ENCODE results near the gene MT1M. TPM values are rescaled to one million over a fixed set of nuclear protein-coding genes. Genes with fewer than 3 reads are reported as not detected.
"Not testable (repeated sequence)": the region's sequence is repeated elsewhere in the genome, so short reads cannot be mapped to it uniquely, and the experiment has no call there.

MT1M gene
- 0.08 TPM for polyA plus RNA-seq (2013, experiment 1 of 2)
- 0.24 TPM for polyA plus RNA-seq (2013, experiment 2 of 2)

DNA sequence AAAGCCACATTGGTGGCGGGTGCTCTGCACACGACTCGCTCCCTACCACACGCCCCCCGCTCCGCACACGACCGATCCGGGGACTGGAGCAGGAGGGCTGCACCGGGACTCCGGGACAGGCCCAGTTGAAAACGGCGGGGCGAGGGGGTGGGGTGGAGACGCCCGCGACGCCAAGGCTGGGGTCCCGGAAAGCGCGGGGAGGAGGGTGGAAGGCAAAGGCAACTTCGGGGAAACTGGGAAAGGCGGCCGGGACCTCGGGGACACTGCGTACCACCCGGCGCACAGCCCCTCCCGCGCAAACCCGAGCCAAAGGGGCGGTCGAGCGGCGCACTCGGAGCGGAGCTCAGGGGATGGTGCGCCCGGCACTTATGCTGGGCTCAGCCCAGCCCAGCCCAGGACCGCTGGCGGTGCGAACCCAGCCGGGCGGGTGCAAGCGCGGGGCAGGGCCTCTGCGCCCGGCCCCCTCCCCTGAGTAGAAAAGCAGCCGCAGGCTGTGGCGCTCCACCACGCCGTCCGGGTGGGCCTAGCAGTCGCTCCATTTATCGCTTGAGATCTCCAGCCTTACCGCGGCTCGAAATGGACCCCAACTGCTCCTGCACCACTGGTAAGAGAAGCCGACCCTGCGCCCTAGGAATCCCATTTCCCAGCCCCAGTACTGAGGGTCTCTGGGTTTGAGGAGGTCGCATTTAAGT is at the start of gene MT1M:
TSS of gene MT1M (plus strand) at position 504 of the 692 bp plus-strand sequence. CDS start at position 577, 73 bp downstream.
- H3K36me3 ChIP-seq (ENCODE audit: control insufficient read depth, insufficient read depth, low read length) = no peaks in the 10 kb centered on the region
- H3K4me2 ChIP-seq (ENCODE audit: low read length) = peak within 1 kb of the TSS; percentile 25
- peak; percentile 32 for DNase-seq
- no peak within 1 kb of the TSS for H3K4ac ChIP-seq (ENCODE audit: low read depth, low read length)
- no peak within 1 kb of the TSS for H3K23ac ChIP-seq (ENCODE audit: low read length)
- H3K56ac ChIP-seq (ENCODE audit: low read length) = peak within 1 kb of the TSS; percentile 73
- peaks cover 83% of the 10 kb centered on the region for H3K27me3 ChIP-seq (ENCODE audit: insufficient read depth, low read length, poor library complexity)
- H3K79me1 ChIP-seq (ENCODE audit: low read length) = no peaks in the 10 kb centered on the region
- no peak within 1 kb of the TSS for H3K4me3 ChIP-seq (ENCODE audit: low read length)
- no peak within 1 kb of the TSS for H2BK5ac ChIP-seq (ENCODE audit: low read length)
- H3K27ac ChIP-seq (ENCODE audit: low read depth, low read length) = no peak within 1 kb of the TSS
- H4K5ac ChIP-seq (ENCODE audit: low read length) = no peak within 1 kb of the TSS
- H3K9ac ChIP-seq (ENCODE audit: low read length) = peak within 1 kb of the TSS; percentile 29
- H2BK15ac ChIP-seq (replicated peaks; ENCODE audit: low read depth) = no peak within 1 kb of the TSS
- no CpG with 5 or more reads among the region's 61 CpGs for WGBS (ENCODE audit: extremely low coverage, insufficient coverage, low lambda C conversion rate)
- no peaks in the 10 kb centered on the region for H3K4me1 ChIP-seq (ENCODE audit: control insufficient read depth, low read depth, low read length)
- no peak within 1 kb of the TSS for H3K18ac ChIP-seq (ENCODE audit: low read length)
- H3K79me2 ChIP-seq (ENCODE audit: control insufficient read depth, insufficient read depth, low read length) = no peaks in the 10 kb centered on the region
- H2AK5ac ChIP-seq (ENCODE audit: low read length) = no peak within 1 kb of the TSS
- H2BK120ac ChIP-seq (ENCODE audit: low read depth, low read length) = no peak within 1 kb of the TSS
- H4K8ac ChIP-seq (ENCODE audit: low read depth, low read length) = no peak within 1 kb of the TSS

DNA sequence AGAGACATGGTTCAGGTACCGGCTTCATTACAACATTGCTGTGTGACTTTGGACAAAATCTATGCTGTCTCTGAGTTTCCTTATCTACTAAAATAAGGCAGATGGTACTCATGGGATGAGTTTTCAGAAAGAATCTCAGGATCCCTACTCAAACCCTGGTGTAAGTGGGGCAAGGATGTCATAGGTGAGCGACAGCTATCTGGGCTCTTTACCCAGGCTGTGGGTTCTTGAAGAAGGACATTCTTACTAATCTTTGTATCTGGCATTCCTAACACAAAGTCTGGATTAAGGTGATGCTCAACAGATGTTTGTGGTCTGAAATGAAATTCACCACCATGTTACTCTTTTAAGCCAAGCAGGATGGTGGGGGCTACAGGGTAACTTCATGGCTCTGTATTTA is 49.5 kb upstream of the MT1M start:
- not testable (repeated sequence) for H3K23ac ChIP-seq (ENCODE audit: low read length); H3K36me3 ChIP-seq (ENCODE audit: control insufficient read depth, insufficient read depth, low read length); H3K56ac ChIP-seq (ENCODE audit: low read length); H3K79me1 ChIP-seq (ENCODE audit: low read length); H3K4ac ChIP-seq (ENCODE audit: low read depth, low read length); H2BK15ac ChIP-seq (replicated peaks; ENCODE audit: low read depth); H2BK120ac ChIP-seq (ENCODE audit: low read depth, low read length); H2BK5ac ChIP-seq (ENCODE audit: low read length); H3K9ac ChIP-seq (ENCODE audit: low read length); H3K27me3 ChIP-seq (ENCODE audit: insufficient read depth, low read length, poor library complexity); H4K5ac ChIP-seq (ENCODE audit: low read length); H2AK5ac ChIP-seq (ENCODE audit: low read length); H3K4me3 ChIP-seq (ENCODE audit: low read length); H4K8ac ChIP-seq (ENCODE audit: low read depth, low read length); DNase-seq; H3K18ac ChIP-seq (ENCODE audit: low read length); H3K4me1 ChIP-seq (ENCODE audit: control insufficient read depth, low read depth, low read length); H3K27ac ChIP-seq (ENCODE audit: low read depth, low read length); H3K4me2 ChIP-seq (ENCODE audit: low read length); H3K79me2 ChIP-seq (ENCODE audit: control insufficient read depth, insufficient read depth, low read length)
- WGBS (ENCODE audit: extremely low coverage, insufficient coverage, low lambda C conversion rate) = no CpG with 5 or more reads among the region's 2 CpGs

DNA sequence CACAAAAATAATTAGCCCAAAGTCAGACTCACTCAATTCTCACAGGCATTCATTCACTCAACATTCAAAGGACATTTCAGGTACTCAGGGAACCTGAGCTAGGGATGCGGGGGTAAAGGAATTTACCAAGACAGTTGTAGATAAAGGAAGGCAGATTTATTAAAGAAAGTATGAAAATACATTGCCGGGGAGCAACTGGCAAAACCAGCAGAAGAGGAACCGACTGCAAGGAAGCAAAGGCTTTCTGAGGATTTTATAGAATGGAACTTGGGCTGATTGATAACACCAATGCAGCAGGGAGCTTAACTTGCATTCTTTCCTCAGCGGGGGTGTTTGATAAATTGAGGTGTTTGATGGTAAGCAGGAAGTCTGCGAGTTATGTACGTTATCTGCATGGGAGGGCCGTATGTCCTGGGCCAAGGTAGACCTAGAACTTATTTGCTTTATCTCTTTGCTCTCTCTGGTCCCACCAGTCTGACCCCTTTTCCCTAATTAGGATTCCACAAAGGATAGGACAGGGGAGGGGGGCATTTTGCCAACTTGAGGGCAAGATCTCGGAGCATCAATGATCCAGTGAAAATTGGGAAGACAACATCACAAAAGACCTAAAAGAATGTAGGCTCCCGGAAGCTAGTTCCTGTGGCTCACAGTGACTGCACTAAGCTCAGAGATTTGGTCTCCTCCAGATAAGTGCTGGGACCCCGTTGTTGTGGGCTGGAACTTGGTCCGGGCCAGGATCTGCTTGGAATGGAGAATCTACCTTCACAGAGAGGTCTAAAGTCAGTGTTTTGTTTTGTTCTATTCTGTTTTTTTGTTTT is 48.9 kb upstream of the MT1M start:
- Histone ChIP-seq H3K18ac (ENCODE audit: low read length) (peak overlapping the region; percentile 14), H3K36me3 (ENCODE audit: control insufficient read depth, insufficient read depth, low read length) (no peaks in the 10 kb centered on the region), H2AK5ac (ENCODE audit: low read length) (no peak overlapping the region), H3K4me2 (ENCODE audit: low read length) (no peak overlapping the region), H3K27me3 (ENCODE audit: insufficient read depth, low read length, poor library complexity) (peaks cover 5% of the 10 kb centered on the region), H3K56ac (ENCODE audit: low read length) (no peak overlapping the region), H4K5ac (ENCODE audit: low read length) (no peak overlapping the region), H2BK15ac (replicated peaks; ENCODE audit: low read depth) (no peak overlapping the region), H2BK120ac (ENCODE audit: low read depth, low read length) (no peak overlapping the region), H3K4ac (ENCODE audit: low read depth, low read length) (peak overlapping the region; percentile 27), H3K79me1 (ENCODE audit: low read length) (no peaks in the 10 kb centered on the region), H3K27ac (ENCODE audit: low read depth, low read length) (peak overlapping the region; percentile 64), H3K23ac (ENCODE audit: low read length) (no peak overlapping the region), H2BK5ac (ENCODE audit: low read length) (no peak overlapping the region), H4K8ac (ENCODE audit: low read depth, low read length) (no peak overlapping the region), H3K79me2 (ENCODE audit: control insufficient read depth, insufficient read depth, low read length) (no peaks in the 10 kb centered on the region), H3K4me3 (ENCODE audit: low read length) (no peak overlapping the region), H3K4me1 (ENCODE audit: control insufficient read depth, low read depth, low read length) (no peaks in the 10 kb centered on the region), H3K9ac (ENCODE audit: low read length) (no peak overlapping the region)
- peak; percentile 94 for DNase-seq
- WGBS (ENCODE audit: extremely low coverage, insufficient coverage, low lambda C conversion rate) = no CpG with 5 or more reads among the region's 11 CpGs

DNA sequence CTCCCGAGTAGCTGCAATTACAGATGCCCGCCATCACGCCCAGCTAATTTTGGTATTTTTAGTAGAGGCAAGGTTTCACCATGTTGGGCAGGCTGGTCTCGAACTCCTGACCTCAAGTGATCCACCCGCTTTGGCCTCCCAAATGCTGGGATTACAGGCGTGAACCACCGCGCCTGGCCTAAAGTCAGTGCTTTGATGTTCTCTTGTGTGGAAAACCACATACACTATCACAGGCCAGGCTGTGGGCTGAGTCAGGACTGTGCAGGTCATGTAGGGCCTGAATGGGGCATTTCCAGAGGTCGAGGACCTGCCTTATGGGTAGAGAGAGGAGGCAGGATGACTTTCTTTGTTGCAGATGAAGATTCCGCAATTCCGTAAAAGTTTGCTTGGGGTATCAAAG is 48.2 kb upstream of the MT1M start:
- Histone ChIP-seq H3K79me1 (ENCODE audit: low read length) (no peaks in the 10 kb centered on the region), H3K4me1 (ENCODE audit: control insufficient read depth, low read depth, low read length) (no peaks in the 10 kb centered on the region), H2BK15ac (replicated peaks; ENCODE audit: low read depth) (no peak overlapping the region), H4K5ac (ENCODE audit: low read length) (no peak overlapping the region), H2BK120ac (ENCODE audit: low read depth, low read length) (no peak overlapping the region), H3K4me3 (ENCODE audit: low read length) (no peak overlapping the region), H3K4ac (ENCODE audit: low read depth, low read length) (peak overlapping the region; percentile 27), H3K27ac (ENCODE audit: low read depth, low read length) (peak overlapping the region; percentile 64), H3K18ac (ENCODE audit: low read length) (peak overlapping the region; percentile 14), H3K79me2 (ENCODE audit: control insufficient read depth, insufficient read depth, low read length) (no peaks in the 10 kb centered on the region), H2BK5ac (ENCODE audit: low read length) (no peak overlapping the region), H3K4me2 (ENCODE audit: low read length) (no peak overlapping the region), H3K56ac (ENCODE audit: low read length) (no peak overlapping the region), H3K9ac (ENCODE audit: low read length) (no peak overlapping the region), H3K27me3 (ENCODE audit: insufficient read depth, low read length, poor library complexity) (peaks cover 12% of the 10 kb centered on the region), H3K36me3 (ENCODE audit: control insufficient read depth, insufficient read depth, low read length) (no peaks in the 10 kb centered on the region), H2AK5ac (ENCODE audit: low read length) (no peak overlapping the region), H4K8ac (ENCODE audit: low read depth, low read length) (no peak overlapping the region), H3K23ac (ENCODE audit: low read length) (no peak overlapping the region)
- no peak for DNase-seq
- no CpG with 5 or more reads among the region's 11 CpGs for WGBS (ENCODE audit: extremely low coverage, insufficient coverage, low lambda C conversion rate)

DNA sequence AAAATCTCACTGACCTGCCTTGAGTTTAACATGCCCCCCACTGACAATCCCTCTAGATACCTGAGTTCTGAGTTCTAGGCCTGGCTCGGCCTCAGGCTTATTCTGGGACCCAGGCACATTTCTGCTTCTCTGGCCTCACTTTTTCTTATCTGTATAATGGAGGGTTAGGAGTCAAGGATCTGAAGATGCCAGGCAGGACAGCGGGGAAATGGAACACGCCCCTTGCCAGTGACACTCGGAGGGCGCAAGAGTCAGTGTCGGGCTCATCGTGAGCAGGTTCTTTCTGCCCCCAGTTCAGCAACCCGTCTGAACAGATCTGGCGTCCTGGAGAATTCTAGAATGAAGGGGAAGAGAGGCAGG is 43.7 kb upstream of the MT1M start:
- Histone ChIP-seq H3K56ac (ENCODE audit: low read length) (no peak overlapping the region), H3K9ac (ENCODE audit: low read length) (no peak overlapping the region), H3K79me1 (ENCODE audit: low read length) (no peaks in the 10 kb centered on the region), H2BK15ac (replicated peaks; ENCODE audit: low read depth) (no peak overlapping the region), H2BK5ac (ENCODE audit: low read length) (no peak overlapping the region), H3K27me3 (ENCODE audit: insufficient read depth, low read length, poor library complexity) (peaks cover 25% of the 10 kb centered on the region), H3K4me2 (ENCODE audit: low read length) (no peak overlapping the region), H3K36me3 (ENCODE audit: control insufficient read depth, insufficient read depth, low read length) (no peaks in the 10 kb centered on the region), H3K27ac (ENCODE audit: low read depth, low read length) (no peak overlapping the region), H3K4ac (ENCODE audit: low read depth, low read length) (no peak overlapping the region), H3K79me2 (ENCODE audit: control insufficient read depth, insufficient read depth, low read length) (no peaks in the 10 kb centered on the region), H3K18ac (ENCODE audit: low read length) (no peak overlapping the region), H3K4me1 (ENCODE audit: control insufficient read depth, low read depth, low read length) (no peaks in the 10 kb centered on the region), H3K4me3 (ENCODE audit: low read length) (no peak overlapping the region), H4K8ac (ENCODE audit: low read depth, low read length) (no peak overlapping the region), H2AK5ac (ENCODE audit: low read length) (no peak overlapping the region), H4K5ac (ENCODE audit: low read length) (no peak overlapping the region), H3K23ac (ENCODE audit: low read length) (no peak overlapping the region), H2BK120ac (ENCODE audit: low read depth, low read length) (no peak overlapping the region)
- DNase-seq = no peak
- WGBS (ENCODE audit: extremely low coverage, insufficient coverage, low lambda C conversion rate) = no CpG with 5 or more reads among the region's 9 CpGs
